GM12891 (cell line): Measurements from ENCODE around the gene BOD1L1.

Experiments used
- POLR2A ChIP-seq: IDR thresholded peaks from 2 replicates; pipeline ENCODE4 v1.6.1; 2011; ENCODE audit warnings: low read depth, low read length, control low read depth
- POLR2AphosphoS5 ChIP-seq: IDR thresholded peaks from 2 replicates; pipeline ENCODE4 v1.6.1; 2011; ENCODE audit warnings: low read depth, low read length, control low read depth
- SPI1 ChIP-seq: IDR thresholded peaks from 2 replicates; pipeline ENCODE4 v1.6.1; 2011; ENCODE audit warnings: low read depth, low read length, control low read depth

DNA sequence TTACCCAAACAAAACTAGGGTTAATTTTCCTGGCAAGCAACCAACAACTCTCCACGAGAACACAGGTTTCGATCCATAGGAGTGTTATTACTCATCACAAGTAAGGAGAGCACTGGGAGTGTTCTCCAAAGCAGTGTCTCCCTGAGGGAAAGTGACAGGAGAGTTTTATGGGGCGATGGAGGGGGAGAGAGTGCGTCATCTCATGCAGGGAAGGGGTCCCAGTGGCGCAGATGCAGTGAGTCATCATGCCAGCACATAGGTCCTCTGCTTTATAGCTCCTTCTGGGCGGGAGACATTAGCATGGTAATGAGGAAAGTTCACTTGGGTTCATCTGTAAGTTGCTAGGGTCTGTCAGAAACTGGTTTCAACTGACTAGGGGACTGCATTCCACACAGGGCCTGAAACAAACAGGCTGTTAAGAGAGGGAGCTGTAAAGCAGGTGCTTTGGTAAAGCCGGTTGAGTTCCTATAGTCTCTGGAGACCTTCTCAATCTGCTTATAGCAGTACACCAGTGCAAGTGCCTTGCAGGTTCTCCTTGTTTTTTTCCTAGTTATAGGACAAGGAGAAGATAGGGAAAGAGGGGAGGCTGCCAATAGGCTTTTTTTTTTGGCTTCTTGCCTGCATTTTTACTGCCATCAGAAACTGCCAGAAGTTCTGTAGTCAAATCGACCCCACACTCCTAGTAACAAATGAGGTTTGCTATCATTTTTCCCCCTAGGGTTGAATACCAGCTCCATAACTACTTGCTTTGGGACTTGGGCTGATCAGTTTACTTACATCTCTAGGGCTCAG lies 12.8 kb upstream of the BOD1L1 start:
- no peak for TF ChIP-seq POLR2A
- no peak for TF ChIP-seq POLR2AphosphoS5
- TF ChIP-seq SPI1 = no peak
